ENCODE measurements around the gene SLC22A23.

DNA sequence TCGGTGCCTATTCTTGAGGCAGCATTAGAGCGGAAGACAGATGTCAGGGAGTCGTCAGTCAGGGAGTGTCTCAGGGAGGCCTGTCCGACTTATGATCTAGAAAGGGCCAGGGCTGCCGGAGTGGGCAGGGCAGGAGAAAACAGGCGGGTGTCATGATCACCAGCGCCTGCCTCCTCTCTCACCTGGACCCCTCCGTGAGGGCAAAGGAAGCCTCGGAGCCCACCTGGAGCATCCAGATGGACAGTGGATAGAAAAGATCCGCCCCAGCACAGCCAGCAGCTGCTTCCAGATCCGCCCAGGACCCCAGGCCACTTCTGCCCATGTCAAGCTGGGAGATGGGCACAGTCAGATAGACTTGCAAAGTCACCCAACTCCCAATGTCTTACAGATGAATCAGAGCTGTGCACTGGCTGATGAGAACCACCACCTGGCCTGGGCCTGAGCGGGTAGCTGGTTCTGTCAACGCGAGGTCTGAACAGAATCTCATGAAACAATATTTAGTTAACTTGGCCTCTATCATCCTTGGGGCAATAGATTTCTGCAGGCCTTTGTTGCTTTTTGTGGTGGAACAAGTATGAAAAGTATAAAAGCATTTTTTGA is 175.9 kb downstream of the SLC22A23 start:
- TF ChIP-seq, protein P1, sequence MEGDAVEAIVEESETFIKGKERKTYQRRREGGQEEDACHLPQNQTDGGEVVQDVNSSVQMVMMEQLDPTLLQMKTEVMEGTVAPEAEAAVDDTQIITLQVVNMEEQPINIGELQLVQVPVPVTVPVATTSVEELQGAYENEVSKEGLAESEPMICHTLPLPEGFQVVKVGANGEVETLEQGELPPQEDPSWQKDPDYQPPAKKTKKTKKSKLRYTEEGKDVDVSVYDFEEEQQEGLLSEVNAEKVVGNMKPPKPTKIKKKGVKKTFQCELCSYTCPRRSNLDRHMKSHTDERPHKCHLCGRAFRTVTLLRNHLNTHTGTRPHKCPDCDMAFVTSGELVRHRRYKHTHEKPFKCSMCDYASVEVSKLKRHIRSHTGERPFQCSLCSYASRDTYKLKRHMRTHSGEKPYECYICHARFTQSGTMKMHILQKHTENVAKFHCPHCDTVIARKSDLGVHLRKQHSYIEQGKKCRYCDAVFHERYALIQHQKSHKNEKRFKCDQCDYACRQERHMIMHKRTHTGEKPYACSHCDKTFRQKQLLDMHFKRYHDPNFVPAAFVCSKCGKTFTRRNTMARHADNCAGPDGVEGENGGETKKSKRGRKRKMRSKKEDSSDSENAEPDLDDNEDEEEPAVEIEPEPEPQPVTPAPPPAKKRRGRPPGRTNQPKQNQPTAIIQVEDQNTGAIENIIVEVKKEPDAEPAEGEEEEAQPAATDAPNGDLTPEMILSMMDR (IDR thresholded peaks at IDR 0.05), result no peak
- TF ChIP-seq POLR2A (IDR thresholded peaks at IDR 0.05), result no peak
